PC-9 (cell line): ENCODE results near the gene FAM222B. TPM values are rescaled to one million over a fixed set of nuclear protein-coding genes. Genes with fewer than 3 reads are reported as not detected.

Source experiments
- BruUV-seq: library from RNA; stranded (reverse); fragments of 400-500 nt; replicated peaks from 2 replicates; lab custom pipeline; 2021; lab: Mats Ljungman, UMichigan
- CTCF ChIA-PET: fragments of 300-600 bp; sonication (Branson Sonifier 250); formaldehyde crosslinking; loops from one replicate; lab custom pipeline; 2022; ENCODE audit warnings: antibody characterized with exemption; lab: Charles Lee
- POLR2A ChIA-PET: fragments of 300-600 bp; sonication (Branson Sonifier 250); formaldehyde crosslinking; loops from one replicate; lab custom pipeline; 2022; ENCODE audit warnings: antibody characterized with exemption; ENCODE audit not compliant: unreplicated experiment; lab: Charles Lee
- DNase-seq, 2 experiments: peaks; one replicate each; pipeline versions ENCODE4 v3.0.0 to v3.0.0-alpha.2; 2015 to 2022; ENCODE audit warnings: mixed read lengths in 1 of 2
- H2AFZ ChIP-seq: fragments of 200-600 bp; sonication (generic); 2 replicates; pipeline ENCODE4 v1.8.1; 2017; ENCODE audit warnings: antibody characterized with exemption
- H3F3A ChIP-seq: fragments of 200-600 bp; sonication (generic); 2 replicates; pipeline ENCODE4 v1.8.1; 2017; ENCODE audit warnings: antibody characterized with exemption, mild to moderate bottlenecking, low read depth; ENCODE audit not compliant: insufficient read depth
- H3K27ac ChIP-seq: fragments of 200-600 bp; sonication (generic); 2 replicates; pipeline ENCODE4 v1.6.1; 2016; ENCODE audit warnings: mixed run types
- H3K27me3 ChIP-seq: fragments of 200-600 bp; sonication (generic); 2 replicates; pipeline ENCODE4 v1.6.1; 2016; ENCODE audit warnings: low read depth, mixed run types; ENCODE audit not compliant: insufficient read depth
- H3K36me3 ChIP-seq: fragments of 200-600 bp; sonication (generic); 2 replicates; pipeline ENCODE4 v1.6.1; 2016; ENCODE audit warnings: low read depth, mixed run types
- H3K4me1 ChIP-seq: fragments of 200-600 bp; sonication (generic); replicated peaks from 2 replicates; pipeline ENCODE4 v1.6.1; 2016; ENCODE audit warnings: mixed run types; ENCODE audit not compliant: insufficient read depth
- H3K4me2 ChIP-seq: fragments of 200-600 bp; sonication (generic); 2 replicates; pipeline ENCODE4 v1.6.1; 2017; ENCODE audit warnings: mixed run types
- H3K4me3 ChIP-seq: fragments of 200-600 bp; sonication (generic); 2 replicates; pipeline ENCODE4 v1.6.1; 2016; ENCODE audit warnings: mixed run types
- H3K79me2 ChIP-seq: fragments of 200-600 bp; sonication (generic); 2 replicates; pipeline ENCODE4 v1.6.1; 2017; ENCODE audit warnings: low read depth, mixed run types
- H3K9me2 ChIP-seq: fragments of 200-600 bp; sonication (generic); 2 replicates; pipeline ENCODE4 v1.8.1; 2017; ENCODE audit warnings: mild to moderate bottlenecking; ENCODE audit not compliant: insufficient read depth
- H3K9me3 ChIP-seq: fragments of 200-600 bp; sonication (generic); 2 replicates; pipeline ENCODE4 v1.8.1; 2016; ENCODE audit warnings: low read depth; ENCODE audit not compliant: insufficient read depth
- H4K20me1 ChIP-seq: fragments of 200-600 bp; sonication (generic); 2 replicates; pipeline ENCODE4 v1.8.1; 2017; ENCODE audit not compliant: insufficient read depth
- EZH2 ChIP-seq: fragments of 200-600 bp; sonication (generic); IDR thresholded peaks from 2 replicates; pipeline ENCODE4 v1.8.0; 2017; ENCODE audit warnings: antibody characterized with exemption, low read depth
- intact Hi-C: fragments of 100-400 bp; cut with micrococcal nuclease; formaldehyde crosslinking; loops from one replicate; pipeline ENCODE4 v1.10.0; 2022; ENCODE audit not compliant: unreplicated experiment
- total RNA-seq: library from RNA; stranded (reverse); gene quantifications from 2 replicates; pipeline ENCODE4 v1.2.3, GENCODE V29; 2021
- TF ChIP-seq, protein P1 (sequence below): fragments of 200-600 bp; sonication (generic); conservative IDR thresholded peaks from 2 replicates; pipeline ENCODE4 v1.6.1; 2017; ENCODE audit warnings: mixed run types, antibody characterized with exemption, mild to moderate bottlenecking, moderate library complexity

FAM222B gene
- total RNA-seq, 1 experiment from 2014 or later: 26.4 TPM

DNA sequence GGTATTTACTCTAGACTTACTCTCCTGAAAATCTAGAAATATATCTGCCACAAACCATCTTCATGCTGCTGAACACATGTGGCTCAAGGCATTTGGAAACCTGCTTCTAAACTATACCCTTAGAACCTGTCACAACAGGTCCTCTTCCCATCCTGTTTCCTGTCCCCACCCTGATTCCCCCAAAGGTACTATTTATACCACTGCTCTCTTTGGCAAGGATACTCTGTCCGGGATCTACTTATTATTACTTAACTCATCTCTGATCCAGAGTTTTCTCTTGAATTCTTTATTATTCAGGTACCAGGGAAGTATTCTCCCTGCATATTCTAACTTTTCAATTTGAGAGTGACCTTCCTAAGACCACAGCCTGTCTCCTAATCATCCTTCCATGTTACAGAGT lies 65.4 kb downstream of the FAM222B start:
- Histone ChIP-seq H3K4me3 (no peak overlapping the region), H3K9me3 (no peaks in the 10 kb centered on the region), H3K79me2 (peaks cover 28% of the 10 kb centered on the region), H2AFZ (no peak overlapping the region), H3K4me2 (no peak overlapping the region), H4K20me1 (peaks cover 14% of the 10 kb centered on the region), H3K36me3 (peaks cover 11% of the 10 kb centered on the region), H3F3A (peaks cover 11% of the 10 kb centered on the region; the same call in 1 of the 2 replicates), H3K27ac (peak overlapping the region; percentile 7; the same call in 1 of the 2 replicates), H3K27me3 (no peaks in the 10 kb centered on the region), H3K9me2 (no peaks in the 10 kb centered on the region), H3K4me1 (no peaks in the 10 kb centered on the region)
- intact Hi-C loops: no loop called here
- no TSS peak for BruUV-seq
- POLR2A ChIA-PET: no interaction called here
- CTCF ChIA-PET: no interaction called here
- no peak for DNase-seq
- no peak for TF ChIP-seq EZH2
- TF ChIP-seq, protein P1, sequence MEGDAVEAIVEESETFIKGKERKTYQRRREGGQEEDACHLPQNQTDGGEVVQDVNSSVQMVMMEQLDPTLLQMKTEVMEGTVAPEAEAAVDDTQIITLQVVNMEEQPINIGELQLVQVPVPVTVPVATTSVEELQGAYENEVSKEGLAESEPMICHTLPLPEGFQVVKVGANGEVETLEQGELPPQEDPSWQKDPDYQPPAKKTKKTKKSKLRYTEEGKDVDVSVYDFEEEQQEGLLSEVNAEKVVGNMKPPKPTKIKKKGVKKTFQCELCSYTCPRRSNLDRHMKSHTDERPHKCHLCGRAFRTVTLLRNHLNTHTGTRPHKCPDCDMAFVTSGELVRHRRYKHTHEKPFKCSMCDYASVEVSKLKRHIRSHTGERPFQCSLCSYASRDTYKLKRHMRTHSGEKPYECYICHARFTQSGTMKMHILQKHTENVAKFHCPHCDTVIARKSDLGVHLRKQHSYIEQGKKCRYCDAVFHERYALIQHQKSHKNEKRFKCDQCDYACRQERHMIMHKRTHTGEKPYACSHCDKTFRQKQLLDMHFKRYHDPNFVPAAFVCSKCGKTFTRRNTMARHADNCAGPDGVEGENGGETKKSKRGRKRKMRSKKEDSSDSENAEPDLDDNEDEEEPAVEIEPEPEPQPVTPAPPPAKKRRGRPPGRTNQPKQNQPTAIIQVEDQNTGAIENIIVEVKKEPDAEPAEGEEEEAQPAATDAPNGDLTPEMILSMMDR: no peak

DNA sequence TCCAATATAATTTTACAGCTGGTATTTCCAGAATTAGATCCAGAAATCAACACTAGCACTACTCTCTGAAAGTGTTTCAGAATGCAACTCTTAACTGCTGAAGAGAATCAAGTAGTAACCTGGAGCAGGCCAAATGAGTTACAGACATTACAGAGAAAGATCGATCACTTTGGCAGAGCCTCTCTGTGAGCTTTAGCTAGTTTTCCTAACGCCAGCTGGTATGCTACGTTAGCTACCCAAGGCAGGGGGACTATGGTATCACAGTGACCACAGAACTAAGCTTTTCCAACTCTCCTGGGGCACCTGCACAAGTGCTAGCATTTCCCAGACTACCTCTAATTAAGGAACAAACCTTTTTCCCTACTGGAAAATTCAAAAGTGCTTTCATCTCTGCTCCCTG lies 68.4 kb downstream of the FAM222B start:
- Histone ChIP-seq H3K27ac (no peak overlapping the region), H2AFZ (no peak overlapping the region), H3K9me2 (no peaks in the 10 kb centered on the region), H3K4me3 (no peak overlapping the region), H3K36me3 (no peaks in the 10 kb centered on the region), H3F3A (peaks cover 4% of the 10 kb centered on the region; the same call in 1 of the 2 replicates), H3K79me2 (peaks cover 18% of the 10 kb centered on the region), H4K20me1 (peaks cover 8% of the 10 kb centered on the region), H3K4me2 (no peak overlapping the region), H3K27me3 (no peaks in the 10 kb centered on the region), H3K9me3 (no peaks in the 10 kb centered on the region), H3K4me1 (no peaks in the 10 kb centered on the region)
- POLR2A ChIA-PET: interaction anchor here (0.6 to 0.7 kb wide), 2 partner anchors 11 to 45 kb away, joined by 3 to 6 read pairs; partner anchors contain the start of gene NEK8
- TF ChIP-seq, protein P1: no peak
- no peak for TF ChIP-seq EZH2
- intact Hi-C loops: no loop called here
- CTCF ChIA-PET: no interaction called here
- BruUV-seq: no TSS peak
- no peak for DNase-seq

DNA sequence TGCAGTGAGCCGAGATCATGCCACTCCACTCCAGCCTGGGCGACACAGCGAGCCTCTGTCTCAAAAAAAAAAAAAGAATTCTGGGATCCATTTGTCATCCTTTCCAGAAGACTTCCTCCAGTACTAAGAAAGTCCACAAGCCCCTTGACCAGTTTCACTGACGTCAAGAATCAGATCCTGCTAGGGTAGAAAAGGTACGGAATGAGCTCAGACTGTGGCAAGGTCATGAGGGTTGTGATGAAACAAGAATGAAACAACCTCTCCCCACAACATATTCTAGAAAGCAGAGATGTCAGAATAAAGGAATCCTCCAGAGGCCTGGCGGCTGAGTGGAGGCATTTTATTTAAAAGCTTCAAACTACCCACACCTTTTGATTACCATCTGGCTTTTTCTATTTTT lies 68.9 kb downstream of the FAM222B start:
- H3K4me3 ChIP-seq: no peak overlapping the region
- H3F3A ChIP-seq: peaks cover 4% of the 10 kb centered on the region; the same call in 1 of the 2 replicates
- DNase-seq: no peak
- peaks cover 14% of the 10 kb centered on the region; the same call in 1 of the 2 replicates for H3K79me2 ChIP-seq
- H3K4me1 ChIP-seq: no peaks in the 10 kb centered on the region
- H3K36me3 ChIP-seq: no peaks in the 10 kb centered on the region
- TF ChIP-seq, protein P1: no peak
- TF ChIP-seq EZH2: no peak
- H2AFZ ChIP-seq: no peak overlapping the region
- H3K4me2 ChIP-seq: no peak overlapping the region
- intact Hi-C loops: no loop called here
- POLR2A ChIA-PET: interaction anchor here (0.6 to 0.7 kb wide), 2 partner anchors 11 to 45 kb away, joined by 3 to 6 read pairs; partner anchors contain the start of gene NEK8
- H3K9me3 ChIP-seq: no peaks in the 10 kb centered on the region
- no peak overlapping the region for H3K27ac ChIP-seq
- H3K9me2 ChIP-seq: no peaks in the 10 kb centered on the region
- H4K20me1 ChIP-seq: peaks cover 8% of the 10 kb centered on the region
- CTCF ChIA-PET: interaction anchor here (0.7 kb wide), 1 partner anchor 10 kb away, joined by 3 read pairs; no protein-coding TSS in a partner anchor
- H3K27me3 ChIP-seq: no peaks in the 10 kb centered on the region
- no TSS peak for BruUV-seq
